GM18502 (cell line): ENCODE results near the gene CLDN12.

Experiments
- ATAC-seq: cut with Tn5 transposase; IDR thresholded peaks from one replicate; pipeline ENCODE4 v1.9.1; 2021; ENCODE audit warnings: mild to moderate bottlenecking; ENCODE audit not compliant: unreplicated experiment, poor library complexity

Gene CLDN12

GRCh38 chr7:90403174-90404113, at the start of gene CLDN12:
TSS of gene CLDN12 (plus strand) at chr7:90403461. CDS start at chr7:90412677, 9,216 bp downstream.
- peak; percentile 97 for ATAC-seq

- no peak for ATAC-seq
Measured at GRCh38 chr7:90383422-90383821, 19.8 kb upstream of the CLDN12 start.

- no peak for ATAC-seq
Measured at GRCh38 chr7:90383861-90384260, 19.4 kb upstream of the CLDN12 start.

- no peak for ATAC-seq
Measured at GRCh38 chr7:90384433-90384832, 18.8 kb upstream of the CLDN12 start.

GRCh38 chr7:90387470-90388240, 15.6 kb upstream of the CLDN12 start:
- ATAC-seq: no peak

GRCh38 chr7:90390926-90391325, 12.3 kb upstream of the CLDN12 start:
- no peak for ATAC-seq

- no peak for ATAC-seq
Measured at GRCh38 chr7:90391488-90391887, 11.8 kb upstream of the CLDN12 start.

- ATAC-seq: no peak
Measured at GRCh38 chr7:90396420-90396819, 6.8 kb upstream of the CLDN12 start.

GRCh38 chr7:90401989-90402388, 1.3 kb upstream of the CLDN12 start:
- no peak for ATAC-seq

- ATAC-seq: no peak
Measured at GRCh38 chr7:90402785-90403173, 482 bp upstream of the CLDN12 start.

- no peak for ATAC-seq
Measured at GRCh38 chr7:90404777-90405176, 1.5 kb downstream of the CLDN12 start.

- ATAC-seq: no peak
Measured at GRCh38 chr7:90407484-90407821, 4.2 kb downstream of the CLDN12 start.

GRCh38 chr7:90408142-90408541, 4.9 kb downstream of the CLDN12 start:
- no peak for ATAC-seq

GRCh38 chr7:90409667-90410066, 6.4 kb downstream of the CLDN12 start:
- no peak for ATAC-seq

- no peak for ATAC-seq
Measured at GRCh38 chr7:90411510-90411909, 8.2 kb downstream of the CLDN12 start.

GRCh38 chr7:90412458-90413184, 9.4 kb downstream of the CLDN12 start:
- ATAC-seq: peak; percentile 60

- ATAC-seq: no peak
Measured at GRCh38 chr7:90413185-90413528, 9.9 kb downstream of the CLDN12 start.

- ATAC-seq: no peak
Measured at GRCh38 chr7:90421651-90422050, 18.4 kb downstream of the CLDN12 start.

GRCh38 chr7:90424720-90425119, 21.5 kb downstream of the CLDN12 start:
- peak; percentile 92 for ATAC-seq

- ATAC-seq: no peak
Measured at GRCh38 chr7:90425376-90425775, 22.1 kb downstream of the CLDN12 start.
